ENCODE results near the gene SNAP23.

Gene SNAP23

DNA sequence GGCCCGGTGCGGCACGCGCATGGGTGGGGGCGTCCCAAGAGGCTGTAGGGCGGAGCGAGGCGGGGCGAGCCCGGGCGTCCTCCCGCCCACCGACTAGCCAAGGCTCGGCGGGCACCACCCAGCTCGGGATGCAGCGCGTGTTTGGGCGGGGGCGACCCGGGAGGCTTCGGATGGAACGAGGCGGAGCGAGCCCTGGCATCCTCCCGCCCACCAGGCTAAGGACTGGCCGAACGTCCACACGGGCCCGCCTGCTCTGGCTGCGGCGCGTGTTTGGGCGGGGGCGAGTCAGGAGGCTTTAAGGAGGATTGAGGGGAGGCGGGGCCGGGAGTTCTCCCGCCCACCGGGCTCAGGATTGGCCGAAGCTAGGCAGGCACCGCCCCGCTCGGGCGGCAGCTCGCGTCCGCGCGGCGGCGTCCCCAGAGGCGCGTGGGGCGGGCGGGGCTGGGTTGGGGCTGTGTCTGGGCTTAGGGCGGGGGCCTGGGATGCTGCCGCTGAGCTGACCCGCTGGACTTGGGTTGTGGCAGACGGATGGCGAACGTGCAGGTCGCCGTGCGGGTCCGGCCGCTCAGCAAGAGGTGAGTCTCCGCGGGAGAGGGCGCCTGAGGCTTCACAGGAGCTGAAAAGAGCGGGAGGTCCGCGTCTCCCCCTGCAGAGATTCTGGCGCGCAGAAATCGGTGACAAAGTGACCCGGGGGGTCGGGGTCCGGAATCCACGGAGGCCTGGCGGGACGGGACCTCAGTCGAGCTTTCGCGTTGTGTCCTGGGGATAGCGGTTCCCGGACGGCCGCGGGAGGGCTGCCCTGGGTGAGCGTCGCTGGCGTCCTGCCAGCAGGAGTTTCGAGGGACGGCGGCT is 80.0 kb downstream of the SNAP23 start, which contains the start of gene STARD9:
TSS of gene STARD9 (plus strand) at position 419 of the 852 bp plus-strand sequence. CDS start at position 529, 110 bp downstream.
- DNase-seq, result peak; percentile 90

- no peak for DNase-seq
These were observed 80.7 kb downstream of the SNAP23 start for GRCh38 chr15:42576040-42576594.

- DNase-seq, result no peak
These were observed 81.3 kb downstream of the SNAP23 start for GRCh38 chr15:42576776-42577175.

DNA sequence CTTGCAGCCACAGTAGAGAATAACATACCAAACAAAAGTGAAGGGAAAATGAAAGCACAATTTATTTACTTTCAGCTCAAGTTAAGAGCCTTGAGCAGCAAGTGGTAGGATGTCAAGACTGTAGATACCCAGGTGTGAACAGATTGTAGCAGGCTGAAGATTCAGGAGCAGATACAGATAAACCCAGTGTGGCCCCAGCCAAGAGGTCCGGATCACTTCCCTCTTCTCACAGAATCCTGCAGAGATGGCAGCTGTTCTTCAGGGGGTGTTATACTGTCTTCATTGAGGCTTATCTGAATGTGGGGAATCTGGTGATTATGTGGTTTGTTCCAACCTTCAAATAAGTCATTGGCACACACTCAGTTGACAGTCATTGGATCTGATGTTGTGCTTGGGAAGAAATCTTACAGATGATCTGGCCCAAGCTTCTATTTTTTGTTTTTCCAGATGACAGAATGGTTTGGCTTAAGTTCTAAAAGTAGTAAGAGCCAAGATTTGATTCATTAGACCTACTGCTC is 82.1 kb downstream of the SNAP23 start:
- DNase-seq, result no peak

DNA sequence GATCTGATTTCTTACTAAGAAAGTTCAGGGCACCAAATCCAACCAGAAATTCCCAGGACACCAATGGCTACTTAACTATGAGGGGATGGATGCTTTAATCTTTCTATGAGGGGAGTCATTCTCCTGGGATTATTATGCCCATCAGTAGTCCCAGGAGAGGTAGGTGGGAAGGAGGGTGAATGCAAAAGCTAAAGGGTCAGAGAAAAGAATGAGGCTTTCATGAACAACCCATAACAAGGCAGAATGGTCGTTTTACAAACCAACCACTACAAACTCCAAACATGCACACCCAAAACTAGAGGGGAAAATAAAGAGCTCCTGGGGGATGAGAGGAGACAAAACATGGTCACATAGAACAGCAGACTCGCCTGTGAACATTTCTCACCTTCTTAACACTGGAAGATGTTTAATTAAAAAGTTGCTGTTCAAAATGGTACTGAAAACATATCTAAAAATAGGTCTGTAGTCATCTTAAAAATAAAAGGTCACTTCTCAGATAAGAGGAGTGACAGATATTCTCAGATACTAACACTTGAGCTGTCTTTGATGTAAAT is 83.6 kb downstream of the SNAP23 start:
- no peak for DNase-seq

DNA sequence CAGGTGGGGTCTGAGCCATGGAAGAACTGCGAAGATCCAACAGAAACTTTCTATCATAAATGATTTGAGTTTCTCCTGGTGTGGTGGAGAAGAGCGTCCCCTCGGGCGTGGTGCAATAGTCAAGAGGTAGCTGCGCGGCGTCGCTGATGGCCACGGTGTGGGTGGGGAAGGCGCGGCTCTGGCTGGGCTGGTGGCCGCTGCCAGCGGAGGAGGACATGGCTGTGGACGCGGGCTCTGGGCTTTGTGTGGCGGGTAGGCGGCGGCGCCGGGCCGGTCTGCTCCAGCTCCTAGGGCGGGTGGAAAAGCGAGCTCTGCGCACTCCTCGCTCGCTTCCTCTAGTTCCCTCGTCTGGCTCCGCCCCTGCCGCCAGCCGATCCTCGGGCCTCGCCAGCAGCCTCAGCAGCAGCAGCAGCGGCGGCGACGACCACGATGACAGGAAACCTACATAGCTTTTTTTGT is 85.9 kb downstream of the SNAP23 start:
- peak; percentile 73 for DNase-seq

All from NCI-H1092 treated with DMSO at 0.1 percent for 48 hours (cell line).